Measurements from ENCODE around the gene SLC19A2. TPM values are rescaled to one million over a fixed set of nuclear protein-coding genes. Genes with fewer than 3 reads are reported as not detected.
A peak's percentile ranks its signal among the peaks of the same experiment; 100 is the strongest.

The SLC19A2 gene
- total RNA-seq, 2 experiments from 2014 or later = 3.2 to 6.5 TPM

DNA sequence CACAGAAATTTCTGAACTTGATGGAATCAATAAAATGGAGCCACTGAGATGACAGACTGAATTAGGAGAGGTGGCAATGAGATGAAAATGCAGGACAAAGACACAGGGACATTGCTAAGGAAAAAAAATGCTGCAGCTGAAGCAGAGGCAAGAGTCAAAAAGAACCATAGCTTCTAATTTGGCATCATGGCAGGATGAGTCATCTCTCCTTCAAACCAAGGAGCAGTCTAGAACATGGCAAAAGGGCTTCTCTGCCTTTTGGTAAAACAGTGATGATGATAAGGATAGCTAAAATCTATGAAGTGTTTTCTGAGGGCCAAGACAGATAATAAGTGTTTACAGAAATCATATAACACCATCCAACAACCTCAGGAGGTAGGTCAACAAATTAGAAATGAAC, 16.8 kb downstream of the SLC19A2 start:
- no TSS peak for BruUV-seq (replicated peaks)

DNA sequence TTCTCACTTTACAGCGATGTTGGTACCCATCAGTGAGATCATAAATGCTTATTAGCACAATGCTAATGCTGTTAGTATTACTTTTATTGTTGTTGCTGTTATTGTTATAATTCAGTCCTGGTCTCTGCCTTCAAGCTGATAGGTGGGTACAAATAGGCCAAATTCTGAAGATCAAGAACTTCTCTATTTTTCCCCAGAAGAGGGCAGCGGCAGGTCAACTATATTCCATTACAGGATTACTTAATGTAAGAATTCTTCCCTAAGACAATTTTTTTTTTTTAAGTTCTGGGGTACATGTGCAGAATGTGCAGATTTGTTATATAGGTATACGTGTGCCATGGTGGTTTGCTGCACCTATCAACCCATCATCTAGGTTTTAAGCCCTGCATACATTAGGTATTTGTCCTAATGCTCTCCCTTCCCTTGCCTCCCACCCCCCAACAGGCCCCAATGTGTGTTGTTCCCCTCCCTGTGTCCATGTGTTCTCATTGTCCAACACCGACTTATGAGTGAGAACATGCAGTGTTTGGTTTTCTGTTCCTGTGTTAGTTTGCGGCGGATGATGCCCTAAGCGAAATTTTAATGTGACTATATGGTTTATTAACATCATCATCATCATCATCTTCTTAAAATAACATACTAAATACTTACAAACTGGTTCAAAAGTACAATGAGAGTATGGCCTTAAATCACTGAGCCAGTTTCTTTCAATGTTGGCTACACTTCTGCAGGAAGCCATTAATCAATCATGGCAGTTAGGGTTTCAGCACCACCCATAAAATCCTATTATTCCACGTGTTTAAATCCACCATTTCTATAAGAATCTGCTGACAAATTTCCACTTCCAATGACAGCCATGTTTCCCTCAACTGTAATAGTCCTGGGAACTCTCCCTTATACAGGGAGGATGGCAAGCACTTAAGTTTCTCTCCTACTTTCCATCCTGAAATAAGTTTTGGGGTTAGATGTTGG, 19.2 kb downstream of the SLC19A2 start:
- Histone ChIP-seq H3K9me2 (ENCODE audit: insufficient read depth, low read length) (no peaks in the 10 kb centered on the region), H3K27ac (ENCODE audit: low read depth, low read length, poor library complexity, severe bottlenecking) (no peak overlapping the region), H3K4me1 (ENCODE audit: insufficient read depth, low read length, poor library complexity, severe bottlenecking) (no peaks in the 10 kb centered on the region), H3K4me3 (ENCODE audit: low read depth, low read length, poor library complexity, severe bottlenecking) (no peak overlapping the region), H3K36me3 (ENCODE audit: insufficient read depth, low read length) (no peaks in the 10 kb centered on the region), H3K4me2 (ENCODE audit: low read length) (no peak overlapping the region), H4K20me1 (ENCODE audit: insufficient read depth, low read length) (no peaks in the 10 kb centered on the region), H3K9me3 (ENCODE audit: low read length) (no peaks in the 10 kb centered on the region), H3K79me2 (ENCODE audit: insufficient read depth, low read depth, low read length) (no peaks in the 10 kb centered on the region), H2AFZ (ENCODE audit: low read length) (no peak overlapping the region)
- intact Hi-C loops (cut with micrococcal nuclease; ENCODE audit: unreplicated experiment) = loop anchor here (2.0 kb wide), 1 partner anchor 80 kb away; no protein-coding TSS in a partner anchor
- DNase-seq (ENCODE audit: low spot score) = peak; percentile 21
- POLR2A ChIA-PET = no interaction called here
- TF ChIP-seq, protein P1, sequence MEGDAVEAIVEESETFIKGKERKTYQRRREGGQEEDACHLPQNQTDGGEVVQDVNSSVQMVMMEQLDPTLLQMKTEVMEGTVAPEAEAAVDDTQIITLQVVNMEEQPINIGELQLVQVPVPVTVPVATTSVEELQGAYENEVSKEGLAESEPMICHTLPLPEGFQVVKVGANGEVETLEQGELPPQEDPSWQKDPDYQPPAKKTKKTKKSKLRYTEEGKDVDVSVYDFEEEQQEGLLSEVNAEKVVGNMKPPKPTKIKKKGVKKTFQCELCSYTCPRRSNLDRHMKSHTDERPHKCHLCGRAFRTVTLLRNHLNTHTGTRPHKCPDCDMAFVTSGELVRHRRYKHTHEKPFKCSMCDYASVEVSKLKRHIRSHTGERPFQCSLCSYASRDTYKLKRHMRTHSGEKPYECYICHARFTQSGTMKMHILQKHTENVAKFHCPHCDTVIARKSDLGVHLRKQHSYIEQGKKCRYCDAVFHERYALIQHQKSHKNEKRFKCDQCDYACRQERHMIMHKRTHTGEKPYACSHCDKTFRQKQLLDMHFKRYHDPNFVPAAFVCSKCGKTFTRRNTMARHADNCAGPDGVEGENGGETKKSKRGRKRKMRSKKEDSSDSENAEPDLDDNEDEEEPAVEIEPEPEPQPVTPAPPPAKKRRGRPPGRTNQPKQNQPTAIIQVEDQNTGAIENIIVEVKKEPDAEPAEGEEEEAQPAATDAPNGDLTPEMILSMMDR (conservative IDR thresholded peaks at IDR 0.05; ENCODE audit: low read length) = peak; percentile 62
- no peak for TF ChIP-seq EZH2phosphoT487 (IDR thresholded peaks at IDR 0.05; ENCODE audit: borderline replicate concordance, low read depth, low read length)
- CTCF ChIA-PET (ENCODE audit: unreplicated experiment) = no interaction called here
- no TSS peak for BruUV-seq (replicated peaks)

More for the DNA sequence above, 16.8 kb downstream of the SLC19A2 start:
- intact Hi-C loops (cut with micrococcal nuclease; ENCODE audit: unreplicated experiment) = no loop called here
- no peak overlapping the region for H3K4me2 ChIP-seq (ENCODE audit: low read length)
- POLR2A ChIA-PET = interaction anchor here (0.7 kb wide), 1 partner anchor 18 kb away, joined by 4 read pairs; no protein-coding TSS in a partner anchor
- H2AFZ ChIP-seq (ENCODE audit: low read length) = no peak overlapping the region
- no peaks in the 10 kb centered on the region for H3K79me2 ChIP-seq (ENCODE audit: insufficient read depth, low read depth, low read length)
- H4K20me1 ChIP-seq (ENCODE audit: insufficient read depth, low read length) = no peaks in the 10 kb centered on the region
- no peaks in the 10 kb centered on the region for H3K9me2 ChIP-seq (ENCODE audit: insufficient read depth, low read length)
- H3K27ac ChIP-seq (ENCODE audit: low read depth, low read length, poor library complexity, severe bottlenecking) = no peak overlapping the region
- CTCF ChIA-PET (ENCODE audit: unreplicated experiment) = no interaction called here
- no peak overlapping the region for H3K4me3 ChIP-seq (ENCODE audit: low read depth, low read length, poor library complexity, severe bottlenecking)
- DNase-seq (ENCODE audit: low spot score) = no peak
- TF ChIP-seq EZH2phosphoT487 (IDR thresholded peaks at IDR 0.05; ENCODE audit: borderline replicate concordance, low read depth, low read length) = no peak
- TF ChIP-seq, protein P1 (conservative IDR thresholded peaks at IDR 0.05; ENCODE audit: low read length) = no peak
- no peaks in the 10 kb centered on the region for H3K4me1 ChIP-seq (ENCODE audit: insufficient read depth, low read length, poor library complexity, severe bottlenecking)
- no peaks in the 10 kb centered on the region for H3K36me3 ChIP-seq (ENCODE audit: insufficient read depth, low read length)
- H3K9me3 ChIP-seq (ENCODE audit: low read length) = no peaks in the 10 kb centered on the region

DNA sequence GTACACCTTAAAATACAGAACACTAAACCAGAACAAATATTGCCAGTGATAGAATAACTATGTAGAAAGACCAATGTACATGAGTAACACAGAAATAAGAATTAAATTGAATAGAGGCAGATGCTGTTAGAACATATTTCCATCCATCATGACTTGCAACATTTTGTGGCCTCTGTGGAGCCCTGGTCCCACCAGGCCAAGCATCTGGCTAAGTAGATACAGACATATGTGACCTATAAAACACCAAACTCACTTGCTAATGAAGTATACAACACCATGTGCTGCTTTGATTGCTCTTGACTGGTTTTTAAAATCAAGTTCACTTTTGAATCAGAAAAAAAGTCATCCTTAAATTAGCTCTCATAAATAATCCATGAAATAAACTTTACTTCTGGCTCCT, 20.5 kb downstream of the SLC19A2 start:
- Histone ChIP-seq H3K4me2 (ENCODE audit: low read length) (no peak overlapping the region), H3K36me3 (ENCODE audit: insufficient read depth, low read length) (no peaks in the 10 kb centered on the region), H3K9me2 (ENCODE audit: insufficient read depth, low read length) (no peaks in the 10 kb centered on the region), H3K4me3 (ENCODE audit: low read depth, low read length, poor library complexity, severe bottlenecking) (no peak overlapping the region), H4K20me1 (ENCODE audit: insufficient read depth, low read length) (no peaks in the 10 kb centered on the region), H3K9me3 (ENCODE audit: low read length) (no peaks in the 10 kb centered on the region), H3K27ac (ENCODE audit: low read depth, low read length, poor library complexity, severe bottlenecking) (no peak overlapping the region), H3K79me2 (ENCODE audit: insufficient read depth, low read depth, low read length) (no peaks in the 10 kb centered on the region), H3K4me1 (ENCODE audit: insufficient read depth, low read length, poor library complexity, severe bottlenecking) (no peaks in the 10 kb centered on the region), H2AFZ (ENCODE audit: low read length) (no peak overlapping the region)
- DNase-seq (ENCODE audit: low spot score) = no peak
- ChIA-PET POLR2A (interaction anchor here (0.7 kb wide), 1 partner anchor 23 kb away, joined by 4 read pairs; no protein-coding TSS in a partner anchor), CTCF (ENCODE audit: unreplicated experiment) (no interaction called here)
- intact Hi-C loops (cut with micrococcal nuclease; ENCODE audit: unreplicated experiment) = no loop called here
- TF ChIP-seq EZH2phosphoT487 (IDR thresholded peaks at IDR 0.05; ENCODE audit: borderline replicate concordance, low read depth, low read length) = no peak
- TF ChIP-seq, protein P1 (conservative IDR thresholded peaks at IDR 0.05; ENCODE audit: low read length) = no peak
- no TSS peak for BruUV-seq (replicated peaks)

Data from OCI-LY7 (cell line).